NB4 (cell line): Measurements from ENCODE around the gene ZNF784.

Source experiments
- DNase-seq: peaks from one replicate; pipeline ENCODE4 v3.0.0; 2010; ENCODE audit warnings: low read depth
- H3K4me3 ChIP-seq: one replicate; pipeline ENCODE4 v1.5.1; 2011; ENCODE audit warnings: mild to moderate bottlenecking, low read depth, low read length, moderate library complexity
- CTCF ChIP-seq: IDR thresholded peaks from one replicate; pipeline ENCODE4 v1.5.1; 2012; ENCODE audit warnings: low read depth, low read length
- MAX ChIP-seq: IDR thresholded peaks from 2 replicates; pipeline ENCODE4 v1.6.1; 2011; ENCODE audit warnings: low read depth, low read length
- MYC ChIP-seq: IDR thresholded peaks from 2 replicates; pipeline ENCODE4 v1.6.1; 2011; ENCODE audit warnings: low read depth, low read length
- POLR2A ChIP-seq: IDR thresholded peaks from 2 replicates; pipeline ENCODE4 v1.6.1; 2011; ENCODE audit warnings: mild to moderate bottlenecking; ENCODE audit not compliant: insufficient read length; ENCODE audit errors: extremely low read depth

Gene ZNF784

GRCh38 chr19:55605207-55605636, 19.1 kb downstream of the ZNF784 start:
- TF ChIP-seq MYC (no peak), MAX (peak; percentile 49), POLR2A (no peak), CTCF (no peak)
- H3K4me3 ChIP-seq: peak overlapping the region; percentile 56
- DNase-seq: peak; percentile 92

GRCh38 chr19:55603581-55604292, 20.6 kb downstream of the ZNF784 start:
- TF ChIP-seq CTCF: no peak
- no peak for TF ChIP-seq MYC
- TF ChIP-seq MAX: no peak
- no peak for TF ChIP-seq POLR2A
- no peak for DNase-seq
- H3K4me3 ChIP-seq: no peak overlapping the region

GRCh38 chr19:55603115-55603514, 21.3 kb downstream of the ZNF784 start:
- H3K4me3 ChIP-seq: no peak overlapping the region
- no peak for TF ChIP-seq POLR2A
- no peak for TF ChIP-seq CTCF
- no peak for TF ChIP-seq MAX
- TF ChIP-seq MYC: no peak
- no peak for DNase-seq

GRCh38 chr19:55602104-55603001, 22.0 kb downstream of the ZNF784 start:
- TF ChIP-seq MYC: no peak
- TF ChIP-seq POLR2A: no peak
- no peak for TF ChIP-seq MAX
- no peak for TF ChIP-seq CTCF
- DNase-seq: no peak
- H3K4me3 ChIP-seq: no peak overlapping the region

GRCh38 chr19:55601084-55601483, 23.3 kb downstream of the ZNF784 start:
- peak overlapping the region; percentile 65 for H3K4me3 ChIP-seq
- DNase-seq: no peak

More at GRCh38 chr19:55601084-55601483, 23.3 kb downstream of the ZNF784 start:
- TF ChIP-seq CTCF (no peak), MYC (no peak), MAX (no peak), POLR2A (no peak)
